Kidney (tissue), 14 donors: ENCODE measurements around the gene SULT4A1. TPM values are rescaled to one million over a fixed set of nuclear protein-coding genes. Genes with fewer than 3 reads are reported as not detected.

Experiments used
- DNase-seq, 5 donors: peaks; one replicate each; pipeline ENCODE4 v3.0.0-alpha.2; 2013 to 2020
- FAIRE-seq: peaks from 2 replicates; lab custom pipeline; 2012; peaks lifted over from hg19 to GRCh38; lab: Jason Lieb, UNC
- H3K27ac ChIP-seq, 2 donors: one replicate each; pipeline ENCODE4 v1.7.0; 2013; ENCODE audit warnings: low read depth in 2 of 2, low read length in 2 of 2, inconsistent platforms in 1 of 2
- H3K27me3 ChIP-seq: one replicate; pipeline ENCODE4 v1.7.1; 2013; ENCODE audit warnings: low read length, inconsistent platforms; ENCODE audit not compliant: control insufficient read depth, insufficient read depth
- H3K36me3 ChIP-seq, 3 donors: one replicate each; pipeline versions ENCODE4 v1.7.0 to v1.7.1; 2013; ENCODE audit warnings: low read length in 3 of 3, control low read depth in 1 of 3, inconsistent platforms in 1 of 3; ENCODE audit not compliant: insufficient read depth in 3 of 3, control insufficient read depth in 2 of 3
- H3K4me1 ChIP-seq, 3 donors: one replicate each; pipeline versions ENCODE4 v1.7.0 to v1.7.1; 2013; ENCODE audit warnings: low read length in 3 of 3, inconsistent platforms in 1 of 3, low read depth in 1 of 3; ENCODE audit not compliant: control insufficient read depth in 2 of 3, insufficient read depth in 2 of 3
- H3K4me3 ChIP-seq, 3 donors: one replicate each; pipeline versions ENCODE4 v1.7.0 to v1.8.1; 2013; ENCODE audit warnings: low read length in 3 of 3, control low read depth in 1 of 3, inconsistent platforms in 1 of 3
- H3K9ac ChIP-seq, 3 donors: one replicate each; pipeline versions ENCODE4 v1.7.0 to v1.7.1; 2013; ENCODE audit warnings: low read length in 3 of 3, control low read depth in 1 of 3, inconsistent platforms in 1 of 3
- H3K9me3 ChIP-seq, 3 donors: one replicate each; pipeline versions ENCODE4 v1.7.0 to v1.7.1; 2013; ENCODE audit warnings: low read length in 3 of 3, control low read depth in 1 of 3, inconsistent platforms in 1 of 3; ENCODE audit not compliant: control insufficient read depth in 2 of 3, insufficient read depth in 1 of 3
- CTCF ChIP-seq: IDR thresholded peaks from 3 replicates; pipeline ENCODE4 v1.5.1; 2012; ENCODE audit warnings: mild to moderate bottlenecking, moderate library complexity, borderline replicate concordance; ENCODE audit not compliant: insufficient read depth; ENCODE audit errors: extremely low read depth
- intact Hi-C: fragments of 100-400 bp; cut with DNase I; formaldehyde crosslinking; loops from one replicate; pipeline ENCODE4 v1.11.1; 2022
- polyA plus RNA-seq: library from polyadenylated mRNA; stranded (reverse); fragments of 350-450 nt; fragmentation: Illumina TruSeq; extraction: RNeasy Lipid Tissue Mini Kit (QIAGEN cat#74804); gene quantifications from one replicate; pipeline ENCODE4 v1.2.3, GENCODE V29; 2014; ENCODE audit warnings: low read depth, low replicate concordance; ENCODE audit not compliant: insufficient read depth
- total RNA-seq: library from RNA; stranded (reverse); fragmentation: NEBNext Ultra II Directional; extraction: Animal tissue kit (Norgen Biotek cat#: 25700); gene quantifications from one replicate; pipeline ENCODE4 v1.2.1, GENCODE V29; 2021
- donor health status: control.
- donor health status: control.
- donor health status: control.
- donor health status: control.
- donor health status: control.
- donor health status: DM: yes; HTN: yes; CAD: no.
- donor health status: Normal renal cell carcinoma (clear cell type).

The SULT4A1 gene
- total and polyA plus RNA-seq, 2 donors from 2014 or later: 0.52 to 0.57 TPM

- Histone ChIP-seq H3K9ac (no peak overlapping the region), H3K9me3 (no peaks in the 10 kb centered on the region), H3K36me3 (no peaks in the 10 kb centered on the region), H3K27ac (no peak overlapping the region), H3K27me3 (no peaks in the 10 kb centered on the region), H3K4me3 (no peak overlapping the region), H3K4me1 (no peaks in the 10 kb centered on the region)
- DNase-seq (peak in 2 of 5 donors; percentile 34 to 52), FAIRE-seq (no peak)
- TF ChIP-seq CTCF: no peak
- intact Hi-C loops: no loop called here
These were observed 29.7 kb downstream of the SULT4A1 start for GRCh38 chr22:43832393-43833265.

GRCh38 chr22:43831561-43832392 is 30.5 kb downstream of the SULT4A1 start:
- intact Hi-C loops: no loop called here

GRCh38 chr22:43830931-43831560 is 31.3 kb downstream of the SULT4A1 start:
- H3K27me3 ChIP-seq: no peaks in the 10 kb centered on the region
- no peaks in the 10 kb centered on the region for H3K9me3 ChIP-seq
- H3K27ac ChIP-seq: no peak overlapping the region
- H3K36me3 ChIP-seq: no peaks in the 10 kb centered on the region
- peaks cover 0 to 5% (median 2%) of the 10 kb centered on the region in 3 donors for H3K4me1 ChIP-seq
- no peak for TF ChIP-seq CTCF
- H3K4me3 ChIP-seq: no peak overlapping the region
- DNase-seq: peak in 2 of 5 donors; percentile 26 to 38
- FAIRE-seq: no peak
- no peak overlapping the region for H3K9ac ChIP-seq
- intact Hi-C loops: no loop called here

More at GRCh38 chr22:43831561-43832392, 30.5 kb downstream of the SULT4A1 start:
- no peak for TF ChIP-seq CTCF
- Histone ChIP-seq H3K4me1 (peaks cover 0 to 3% (median 2%) of the 10 kb centered on the region in 3 donors), H3K9me3 (no peaks in the 10 kb centered on the region), H3K4me3 (no peak overlapping the region), H3K27me3 (no peaks in the 10 kb centered on the region), H3K9ac (no peak overlapping the region), H3K36me3 (no peaks in the 10 kb centered on the region), H3K27ac (no peak overlapping the region)
- DNase-seq (peak in 2 of 5 donors; percentile 28 to 42), FAIRE-seq (no peak)
